Mesenchymal stem cell (in vitro differentiated cells and primary cell): ENCODE measurements around the gene OLR1.

Source experiments
- DNase-seq: peaks from one replicate; pipeline ENCODE4 v3.0.0-alpha.2; 2013
- H2AFZ ChIP-seq: one replicate; pipeline ENCODE4 v1.6.1; 2013; ENCODE audit warnings: low read depth, mild to moderate bottlenecking, control low read depth, inconsistent platforms, low read length, moderate library complexity
- H2AK5ac ChIP-seq: 2 replicates; pipeline ENCODE4 v1.6.1; 2013; ENCODE audit warnings: low read length, moderate library complexity, mild to moderate bottlenecking, inconsistent platforms; ENCODE audit not compliant: severe bottlenecking
- H2BK120ac ChIP-seq: one replicate; pipeline ENCODE4 v1.6.1; 2013; ENCODE audit warnings: low read depth, mild to moderate bottlenecking, inconsistent platforms, low read length, moderate library complexity
- H2BK12ac ChIP-seq, 2 experiments: one replicate each; pipeline ENCODE4 v1.6.1; 2013; ENCODE audit warnings: inconsistent platforms in 2 of 2, low read length in 2 of 2, mild to moderate bottlenecking in 2 of 2, moderate library complexity in 2 of 2, control low read depth in 1 of 2
- H2BK15ac ChIP-seq: one replicate; pipeline ENCODE4 v1.6.1; 2013; ENCODE audit warnings: mild to moderate bottlenecking, low read depth, inconsistent platforms; ENCODE audit not compliant: poor library complexity, severe bottlenecking
- H2BK5ac ChIP-seq: 2 replicates; pipeline ENCODE4 v1.6.1; 2013; ENCODE audit warnings: low read depth, mild to moderate bottlenecking, low read length, control low read depth, inconsistent platforms; ENCODE audit not compliant: poor library complexity, severe bottlenecking
- H3K14ac ChIP-seq, 2 experiments: one replicate each; pipeline ENCODE4 v1.6.1; 2013; ENCODE audit warnings: inconsistent platforms in 2 of 2, low read length in 2 of 2, control low read depth in 1 of 2, mild to moderate bottlenecking in 1 of 2, moderate library complexity in 1 of 2
- H3K18ac ChIP-seq, 2 experiments: one replicate each; pipeline ENCODE4 v1.6.1; 2013; ENCODE audit warnings: inconsistent platforms in 2 of 2, low read length in 2 of 2, control low read depth in 1 of 2, low read depth in 1 of 2, mild to moderate bottlenecking in 1 of 2
- H3K23ac ChIP-seq, 2 experiments: one replicate each; pipeline ENCODE4 v1.6.1; 2013; ENCODE audit warnings: inconsistent platforms in 2 of 2, low read length in 2 of 2, mild to moderate bottlenecking in 2 of 2, moderate library complexity in 2 of 2, control low read depth in 1 of 2
- H3K27ac ChIP-seq: 2 replicates; pipeline ENCODE4 v1.5.1; 2013; ENCODE audit warnings: mild to moderate bottlenecking, moderate library complexity, low read length, control low read depth, inconsistent platforms; ENCODE audit not compliant: poor library complexity, severe bottlenecking
- H3K27me3 ChIP-seq, 2 experiments: 2 replicates each; pipeline versions ENCODE4 v1.6.1 to v1.7.0; 2013; ENCODE audit warnings: low read length in 2 of 2, mild to moderate bottlenecking in 2 of 2, moderate library complexity in 2 of 2, control low read depth in 1 of 2, inconsistent platforms in 1 of 2; ENCODE audit not compliant: control insufficient read depth in 1 of 2, insufficient read depth in 1 of 2
- H3K36me3 ChIP-seq, 2 experiments: 2 replicates each; pipeline versions ENCODE4 v1.6.1 to v1.7.0; 2013; ENCODE audit warnings: low read length in 2 of 2, control low read depth in 1 of 2, inconsistent platforms in 1 of 2, low read depth in 1 of 2, mild to moderate bottlenecking in 1 of 2; ENCODE audit not compliant: insufficient read depth in 2 of 2, control insufficient read depth in 1 of 2
- H3K4ac ChIP-seq, 2 experiments: one replicate each; pipeline ENCODE4 v1.6.1; 2013; ENCODE audit warnings: inconsistent platforms in 2 of 2, low read length in 2 of 2, mild to moderate bottlenecking in 2 of 2, moderate library complexity in 2 of 2, control low read depth in 1 of 2, low read depth in 1 of 2
- H3K4me1 ChIP-seq: 2 replicates; pipeline ENCODE4 v1.6.1; 2013; ENCODE audit warnings: low read depth, low read length, control low read depth; ENCODE audit not compliant: control insufficient read depth, insufficient read depth
- H3K4me2 ChIP-seq: 2 replicates; pipeline ENCODE4 v1.6.1; 2013; ENCODE audit warnings: low read length, mild to moderate bottlenecking, inconsistent platforms; ENCODE audit not compliant: poor library complexity, severe bottlenecking
- H3K4me3 ChIP-seq, 2 experiments: 2 replicates each; pipeline versions ENCODE4 v1.5.1 to v1.7.0; 2013; ENCODE audit warnings: low read length in 2 of 2, mild to moderate bottlenecking in 2 of 2, control low read depth in 1 of 2, low read depth in 1 of 2; ENCODE audit not compliant: insufficient read depth in 1 of 2
- H3K79me1 ChIP-seq: replicated peaks from 2 replicates; pipeline ENCODE4 v1.6.1; 2013; ENCODE audit warnings: mild to moderate bottlenecking, control low read depth, low read length, inconsistent platforms; ENCODE audit not compliant: poor library complexity, severe bottlenecking
- H3K9ac ChIP-seq: 2 replicates; pipeline ENCODE4 v1.7.0; 2013; ENCODE audit warnings: mild to moderate bottlenecking, low read length, moderate library complexity
- H3K9me3 ChIP-seq: 2 replicates; pipeline ENCODE4 v1.7.0; 2013; ENCODE audit warnings: mild to moderate bottlenecking, low read length; ENCODE audit not compliant: control insufficient read depth
- H4K8ac ChIP-seq: one replicate; pipeline ENCODE4 v1.6.1; 2013; ENCODE audit warnings: inconsistent platforms, mild to moderate bottlenecking, low read length, moderate library complexity
- H4K91ac ChIP-seq: one replicate; pipeline ENCODE4 v1.6.1; 2013; ENCODE audit warnings: mild to moderate bottlenecking, low read length, inconsistent platforms
- WGBS: methylation state at CpG from one replicate; pipeline ENCODE4 v1.1.7; 2013; ENCODE audit warnings: mixed read lengths; 5-methylcytosine and 5-hydroxymethylcytosine counted together

Gene OLR1

DNA sequence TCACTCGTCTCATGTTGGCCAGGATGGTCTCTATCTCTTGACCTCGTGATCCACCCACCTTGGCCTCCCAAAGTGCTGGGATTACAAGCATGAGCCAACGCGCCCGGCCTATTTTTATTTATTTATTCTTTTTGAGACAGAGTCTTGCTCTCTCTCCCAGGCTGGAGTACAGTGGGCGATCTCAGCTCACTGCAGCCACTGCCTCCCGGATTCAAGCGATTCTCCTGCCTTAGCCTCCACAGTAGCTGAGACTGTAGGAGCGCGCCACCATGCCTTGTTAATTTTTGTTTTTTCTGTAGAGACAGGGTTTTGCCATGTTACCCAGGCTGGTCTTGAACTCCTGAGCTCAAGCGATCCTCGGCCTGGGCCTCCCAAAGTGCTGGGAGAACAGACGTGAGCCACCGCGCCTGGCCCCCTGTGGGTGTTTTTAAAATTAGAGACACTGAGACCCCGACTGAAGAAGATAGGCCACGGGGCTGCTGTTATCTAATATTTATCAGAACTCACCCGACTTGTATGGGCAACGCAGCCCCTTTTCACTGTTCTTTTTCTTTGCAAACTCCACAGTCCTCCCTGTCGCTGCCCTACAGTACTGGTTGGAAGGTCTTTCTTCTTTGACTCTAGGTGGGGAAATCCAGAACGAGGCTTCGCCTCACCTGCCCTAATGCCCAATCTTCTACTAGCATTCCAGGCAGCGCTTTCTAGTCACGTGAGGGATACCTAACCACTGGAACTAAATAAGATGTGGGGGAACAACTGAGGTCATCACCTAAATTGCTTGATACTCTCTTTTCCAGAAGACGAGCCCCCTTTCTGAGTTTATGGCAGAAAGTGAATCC is 39.4 kb upstream of the OLR1 start:
- WGBS = 94% methylated on average over 24 of the region's 25 CpGs
- no peak for DNase-seq

GRCh38 chr12:10210225-10210624 is 38.3 kb upstream of the OLR1 start:
- no peak overlapping the region for H3K27ac ChIP-seq
- no peak overlapping the region for H3K23ac ChIP-seq
- no peak overlapping the region for H2AFZ ChIP-seq
- no peak overlapping the region for H3K9ac ChIP-seq
- no peak overlapping the region for H4K91ac ChIP-seq
- no peak overlapping the region for H3K4me3 ChIP-seq
- H3K18ac ChIP-seq = no peak overlapping the region
- H3K4me2 ChIP-seq = no peak overlapping the region
- H2BK5ac ChIP-seq = no peak overlapping the region
- 96% methylated on average over 14 of the region's 15 CpGs for WGBS
- H2AK5ac ChIP-seq = no peak overlapping the region
- H3K36me3 ChIP-seq = no peaks in the 10 kb centered on the region
- H3K79me1 ChIP-seq = no peaks in the 10 kb centered on the region
- H4K8ac ChIP-seq = no peak overlapping the region
- DNase-seq = no peak
- no peak overlapping the region for H3K14ac ChIP-seq
- H3K27me3 ChIP-seq = no peaks in the 10 kb centered on the region
- H3K4ac ChIP-seq = no peak overlapping the region
- H2BK120ac ChIP-seq = no peak overlapping the region
- no peak overlapping the region for H2BK12ac ChIP-seq
- no peaks in the 10 kb centered on the region for H3K9me3 ChIP-seq
- H3K4me1 ChIP-seq = peaks cover 2% of the 10 kb centered on the region
- H2BK15ac ChIP-seq = peak overlapping the region; percentile 69

More for the DNA sequence above, 39.4 kb upstream of the OLR1 start:
- no peak overlapping the region for H3K4ac ChIP-seq
- H2BK12ac ChIP-seq = peak overlapping the region in 1 of 2 experiments; percentile 18
- H3K4me1 ChIP-seq = peaks cover 5% of the 10 kb centered on the region
- no peak overlapping the region for H3K23ac ChIP-seq
- H2AK5ac ChIP-seq = peak overlapping the region; percentile 56
- H3K79me1 ChIP-seq = no peaks in the 10 kb centered on the region
- H2AFZ ChIP-seq = no peak overlapping the region
- H3K9ac ChIP-seq = peak overlapping the region; percentile 100
- no peak overlapping the region for H3K4me3 ChIP-seq
- no peak overlapping the region for H3K27ac ChIP-seq
- H3K36me3 ChIP-seq = peaks cover 0 to 2% of the 10 kb centered on the region in 2 experiments
- no peak overlapping the region for H3K14ac ChIP-seq
- no peaks in the 10 kb centered on the region for H3K27me3 ChIP-seq
- no peaks in the 10 kb centered on the region for H3K9me3 ChIP-seq
- H4K8ac ChIP-seq = no peak overlapping the region
- no peak overlapping the region for H2BK5ac ChIP-seq
- H3K4me2 ChIP-seq = no peak overlapping the region
- H2BK120ac ChIP-seq = no peak overlapping the region
- H3K18ac ChIP-seq = no peak overlapping the region
- H2BK15ac ChIP-seq = peak overlapping the region; percentile 15
- no peak overlapping the region for H4K91ac ChIP-seq

GRCh38 chr12:10207136-10207535 is 35.2 kb upstream of the OLR1 start:
- H3K27ac ChIP-seq = no peak overlapping the region
- no peak overlapping the region for H2BK5ac ChIP-seq
- H2BK12ac ChIP-seq = no peak overlapping the region
- H3K9me3 ChIP-seq = no peaks in the 10 kb centered on the region
- H2AFZ ChIP-seq = no peak overlapping the region
- no peak overlapping the region for H2BK120ac ChIP-seq
- no CpG with 5 or more reads among the region's 2 CpGs for WGBS
- no peak overlapping the region for H3K4ac ChIP-seq
- no peak overlapping the region for H3K9ac ChIP-seq
- no peak overlapping the region for H3K14ac ChIP-seq
- no peaks in the 10 kb centered on the region for H3K36me3 ChIP-seq
- DNase-seq = no peak
- H3K4me1 ChIP-seq = peaks cover 2% of the 10 kb centered on the region
- no peak overlapping the region for H3K4me3 ChIP-seq
- H3K4me2 ChIP-seq = no peak overlapping the region
- H3K23ac ChIP-seq = no peak overlapping the region
- no peak overlapping the region for H2AK5ac ChIP-seq
- H4K8ac ChIP-seq = no peak overlapping the region
- H3K79me1 ChIP-seq = no peaks in the 10 kb centered on the region
- no peak overlapping the region for H4K91ac ChIP-seq
- H3K27me3 ChIP-seq = no peaks in the 10 kb centered on the region
- H2BK15ac ChIP-seq = no peak overlapping the region
- H3K18ac ChIP-seq = no peak overlapping the region

- Histone ChIP-seq H3K36me3 (no peaks in the 10 kb centered on the region), H4K8ac (no peak overlapping the region), H2BK120ac (no peak overlapping the region), H2BK5ac (no peak overlapping the region), H3K9ac (no peak overlapping the region), H2AFZ (no peak overlapping the region), H3K4me3 (no peak overlapping the region), H3K4me2 (no peak overlapping the region), H3K9me3 (no peaks in the 10 kb centered on the region), H3K4me1 (no peaks in the 10 kb centered on the region), H3K27me3 (no peaks in the 10 kb centered on the region), H3K14ac (no peak overlapping the region), H3K27ac (no peak overlapping the region), H2BK12ac (no peak overlapping the region), H3K23ac (no peak overlapping the region), H2AK5ac (no peak overlapping the region), H3K79me1 (no peaks in the 10 kb centered on the region), H3K4ac (no peak overlapping the region), H4K91ac (no peak overlapping the region), H3K18ac (peak overlapping the region in 1 of 2 experiments; percentile 11), H2BK15ac (no peak overlapping the region)
- WGBS = 6% methylated on average over 3 of the region's 3 CpGs
- DNase-seq = peak; percentile 85
Measured at GRCh38 chr12:10205220-10205807, 33.4 kb upstream of the OLR1 start.
